OCI-LY7 (cell line): ENCODE data around the gene PEX14.

Source experiments
- CTCF ChIP-seq: fragments of 200-600 bp; sonication (generic); conservative IDR thresholded peaks from 2 replicates; pipeline ENCODE4 v1.5.1; 2014; ENCODE audit warnings: mild to moderate bottlenecking, antibody characterized with exemption, low read length, moderate library complexity, mixed read lengths
- EZH2phosphoT487 ChIP-seq: fragments of 200-600 bp; sonication (generic); IDR thresholded peaks from 2 replicates; pipeline ENCODE4 v1.6.1; 2018; ENCODE audit warnings: low read depth, borderline replicate concordance, mild to moderate bottlenecking, mixed run types, antibody characterized with exemption, low read length, moderate library complexity, mixed read lengths

DNA sequence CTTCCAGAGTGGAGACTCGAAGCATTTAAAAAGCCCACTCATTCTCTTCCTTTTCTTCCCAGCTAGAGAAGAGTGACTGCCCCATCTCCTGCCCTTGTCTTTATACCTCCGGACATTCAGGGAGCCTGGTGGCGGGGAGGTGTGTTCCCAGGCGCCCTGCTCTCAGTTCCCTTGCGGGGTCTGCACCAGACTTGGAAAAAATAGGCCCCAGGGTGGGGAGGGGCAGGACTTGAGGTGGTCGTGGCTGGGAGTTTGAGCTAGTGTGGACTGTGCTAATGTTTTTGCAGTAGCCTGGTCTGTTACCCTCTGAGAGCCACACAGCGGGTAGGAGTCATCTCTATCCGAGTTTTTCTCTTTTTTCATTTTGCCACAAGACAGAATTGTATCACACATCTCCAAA, 139.1 kb downstream of the PEX14 start:
- no peak for TF ChIP-seq CTCF
- no peak for TF ChIP-seq EZH2phosphoT487
